Middle frontal gyrus (tissue), 1 donor: ENCODE results near the gene AFAP1L1.

Experiments
- DNase-seq: peaks from one replicate; pipeline ENCODE4 v3.0.0-alpha.2; 2015; ENCODE audit warnings: low spot score; ENCODE audit errors: extremely low spot score

Gene AFAP1L1

GRCh38 chr5:149271716-149272563 is at the start of gene AFAP1L1:
TSS of gene AFAP1L1 (plus strand) at chr5:149271859. CDS start at chr5:149271969, 110 bp downstream.
- no peak for DNase-seq

DNA sequence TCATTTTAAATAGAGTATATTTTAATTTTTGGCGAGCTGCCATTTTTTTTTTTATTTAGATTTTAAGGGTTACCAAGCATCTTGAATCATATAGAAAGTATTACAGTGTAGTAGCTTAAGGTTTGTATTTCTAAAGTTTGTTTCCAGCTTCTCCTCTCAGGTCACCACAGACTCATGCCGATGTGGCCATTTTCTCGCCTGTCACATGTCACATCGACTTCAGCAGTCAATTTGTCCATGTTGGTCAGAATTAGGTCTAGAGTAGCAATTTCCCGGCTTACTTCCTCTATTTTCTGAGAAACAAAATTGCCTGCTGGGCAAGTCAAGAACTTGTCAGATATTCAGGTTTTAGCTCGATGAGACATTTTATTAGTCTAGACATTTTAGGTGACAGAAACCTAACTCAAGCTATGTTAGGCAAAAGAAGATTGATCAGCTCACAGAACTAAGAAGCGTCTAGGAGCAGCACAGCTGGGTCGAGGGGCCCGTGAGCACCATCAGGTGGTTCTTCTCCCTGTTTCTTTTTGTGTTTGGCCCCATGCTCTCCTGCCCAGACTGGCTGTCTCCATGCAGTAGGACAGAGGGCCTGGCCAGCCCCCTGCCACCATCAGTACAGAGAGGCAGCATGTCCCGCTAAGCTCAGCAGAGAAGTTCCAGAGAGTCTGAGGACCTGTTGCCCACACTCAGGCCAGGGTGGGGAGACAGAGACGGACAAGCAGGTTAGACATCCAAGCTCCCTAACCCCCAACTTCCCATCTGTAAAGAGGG is 48.4 kb upstream of the AFAP1L1 start:
- no peak for DNase-seq

DNA sequence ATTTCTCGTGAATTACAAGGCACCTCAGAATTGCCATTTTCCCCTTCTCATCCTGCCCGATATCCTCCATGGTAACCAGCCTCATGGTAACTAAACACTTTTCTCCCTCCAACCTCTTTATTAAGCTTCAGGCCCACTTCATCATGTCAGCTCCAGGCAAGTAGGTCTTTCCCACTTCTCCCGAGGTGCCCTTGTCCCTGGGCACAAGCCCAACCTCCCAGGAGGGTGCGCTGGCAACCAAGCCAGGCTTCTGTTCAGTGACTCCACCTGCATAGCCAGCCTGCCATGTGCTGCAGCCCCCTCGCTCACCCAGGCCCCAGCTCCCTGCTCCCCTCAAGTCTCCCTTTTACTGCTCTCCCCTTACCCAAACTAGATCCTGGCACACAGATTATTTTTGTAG is 47.4 kb upstream of the AFAP1L1 start:
- DNase-seq: no peak

GRCh38 chr5:149227168-149227826 is 44.4 kb upstream of the AFAP1L1 start:
- DNase-seq: no peak

- peak; percentile 26 for DNase-seq
These were observed 42.9 kb upstream of the AFAP1L1 start for GRCh38 chr5:149228618-149229297.

DNA sequence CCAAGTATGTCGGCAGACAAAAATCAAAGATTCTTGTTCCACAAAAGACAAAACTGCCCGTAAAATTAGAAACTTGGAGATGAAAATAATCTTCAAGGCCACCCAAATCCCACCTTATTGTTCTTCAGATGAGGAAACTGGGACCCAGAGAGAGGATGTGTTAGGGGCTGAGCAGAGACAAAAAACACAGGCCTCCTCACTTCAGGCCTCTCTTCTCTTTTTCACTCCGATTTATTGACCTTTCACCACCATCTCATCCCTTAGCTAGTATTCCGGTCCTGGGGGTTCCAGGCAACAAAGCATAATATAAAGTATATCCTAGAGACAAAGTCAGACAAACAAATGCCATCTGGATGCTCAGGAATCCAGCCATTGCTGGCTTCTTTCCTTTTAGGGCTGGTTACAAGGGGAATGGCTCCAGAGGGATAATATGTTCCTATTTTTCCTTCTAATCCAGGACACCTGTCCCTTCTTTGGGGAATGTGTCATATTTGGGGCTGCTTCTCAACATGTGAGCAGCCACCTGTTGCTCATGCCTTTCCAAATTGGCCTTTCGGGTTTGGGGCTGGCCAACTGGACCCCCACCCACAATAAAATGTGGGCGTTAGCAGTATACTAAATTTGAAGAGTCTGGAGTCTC is 42.2 kb upstream of the AFAP1L1 start:
- DNase-seq: no peak

- DNase-seq: no peak
These were observed 35.8 kb upstream of the AFAP1L1 start for GRCh38 chr5:149235841-149236240.

- DNase-seq: no peak
These were observed 34.0 kb upstream of the AFAP1L1 start for GRCh38 chr5:149237662-149238061.

DNA sequence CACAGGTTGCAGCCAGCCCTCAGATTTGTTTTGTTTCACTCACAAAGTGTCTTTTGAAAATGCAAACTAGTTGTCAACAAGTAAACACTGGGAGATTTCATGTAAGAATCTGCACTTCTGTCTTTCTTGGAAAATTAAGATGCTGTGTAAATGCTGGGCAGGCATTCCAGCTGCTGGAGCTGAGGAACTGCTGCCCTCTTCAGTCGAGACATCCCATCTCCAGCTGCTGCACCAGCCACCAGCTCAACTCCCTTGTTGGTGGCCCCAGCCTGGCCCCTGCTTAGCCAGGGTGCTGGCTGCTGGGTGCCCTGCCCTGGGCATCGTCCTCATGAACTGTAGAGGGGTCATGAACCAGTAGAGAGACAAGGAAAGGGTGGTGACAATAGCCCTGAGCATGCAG is 33.1 kb upstream of the AFAP1L1 start:
- no peak for DNase-seq

GRCh38 chr5:149239917-149240316 is 31.7 kb upstream of the AFAP1L1 start:
- DNase-seq: no peak

DNA sequence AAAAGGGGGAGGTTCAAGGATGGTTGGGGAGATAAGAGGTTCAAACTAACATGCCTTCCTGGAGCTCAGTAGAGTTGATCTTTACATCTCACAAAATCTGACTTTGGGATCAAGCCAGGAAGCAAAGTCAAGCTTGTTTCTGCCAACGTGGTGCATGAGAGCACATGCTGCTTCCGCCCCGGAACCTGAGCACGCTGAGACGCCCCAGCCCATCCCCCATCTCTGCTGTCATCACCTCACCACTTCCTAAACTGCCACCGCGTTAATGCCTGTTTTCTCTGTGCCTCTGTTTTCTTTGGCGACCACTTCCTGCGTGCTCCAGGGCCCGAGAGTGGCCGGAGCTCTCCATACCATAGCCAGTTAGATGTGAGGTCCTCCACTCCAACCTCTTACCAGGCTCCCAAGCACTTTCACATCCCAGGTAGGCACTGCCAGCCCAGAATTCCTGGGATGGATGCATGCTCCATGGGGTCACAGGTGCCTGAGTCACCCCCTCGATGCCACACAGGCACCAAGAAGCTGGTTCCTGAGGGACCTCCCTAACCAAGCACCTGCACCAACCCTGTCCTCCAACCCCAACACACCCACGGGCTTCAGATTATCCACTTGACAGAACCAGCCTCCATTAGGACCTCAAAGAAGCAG is 31.2 kb upstream of the AFAP1L1 start:
- DNase-seq: no peak

- no peak for DNase-seq
These were observed 29.3 kb upstream of the AFAP1L1 start for GRCh38 chr5:149242339-149242738.

DNA sequence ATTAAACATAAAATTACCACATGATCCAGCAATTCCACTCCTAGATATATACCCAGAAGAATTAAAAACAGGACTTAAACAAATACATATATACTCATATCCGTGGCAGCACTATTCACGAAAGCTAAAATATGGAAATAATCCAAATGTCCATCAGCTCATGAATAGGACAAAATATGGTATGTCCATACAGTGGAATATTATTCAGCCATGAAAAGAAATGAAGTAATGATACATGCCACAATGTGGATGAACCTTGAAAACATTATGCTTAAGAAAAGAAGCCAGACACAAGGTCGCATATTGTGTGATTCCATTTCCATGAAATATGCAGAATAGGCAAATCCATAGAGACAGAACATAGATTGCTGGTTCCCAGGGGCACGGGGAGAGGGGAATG is 24.8 kb upstream of the AFAP1L1 start:
- no peak for DNase-seq

GRCh38 chr5:149247726-149248125 is 23.9 kb upstream of the AFAP1L1 start:
- no peak for DNase-seq

- DNase-seq: no peak
These were observed 20.1 kb upstream of the AFAP1L1 start for GRCh38 chr5:149251546-149251945.

DNA sequence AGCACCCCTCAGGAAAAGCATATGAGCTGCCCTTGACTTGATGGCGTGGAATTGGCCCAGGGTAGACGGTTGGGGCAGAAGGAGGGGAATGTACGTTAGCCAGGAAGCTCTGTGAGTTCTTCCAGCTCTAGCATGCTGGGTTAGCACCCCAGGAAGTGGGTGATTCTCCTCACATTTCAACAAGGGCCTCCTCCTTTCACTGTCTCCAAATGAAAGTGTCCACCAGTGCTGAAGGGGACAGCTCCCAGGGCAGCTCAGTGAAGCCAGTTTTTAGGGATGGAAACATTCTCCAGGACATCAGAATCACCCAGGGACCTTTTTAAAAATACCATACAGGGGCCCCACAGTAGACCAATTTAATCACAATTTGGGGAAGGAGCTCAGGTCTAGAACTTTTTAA is 17.2 kb upstream of the AFAP1L1 start:
- DNase-seq: no peak

GRCh38 chr5:149256451-149256850 is 15.2 kb upstream of the AFAP1L1 start:
- DNase-seq: no peak

DNA sequence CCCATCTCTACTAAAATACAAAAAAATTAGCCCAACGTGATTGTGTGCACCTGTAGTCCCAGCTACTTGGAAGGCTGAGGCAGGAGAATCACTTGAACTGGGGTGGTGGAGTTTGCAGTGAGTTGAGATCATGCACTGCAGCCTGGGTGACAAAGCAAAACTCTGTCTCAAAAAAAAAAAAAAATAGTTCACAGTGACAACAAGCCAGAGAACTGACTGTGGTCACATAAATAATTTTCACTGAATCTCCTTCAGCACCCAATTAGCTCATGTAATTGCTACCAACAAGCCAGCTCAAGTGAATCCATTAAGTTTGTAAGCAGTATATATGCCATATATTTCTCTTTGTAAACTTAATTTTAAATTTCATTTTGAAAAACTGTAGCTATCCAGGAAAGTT is 14.5 kb upstream of the AFAP1L1 start:
- no peak for DNase-seq

DNA sequence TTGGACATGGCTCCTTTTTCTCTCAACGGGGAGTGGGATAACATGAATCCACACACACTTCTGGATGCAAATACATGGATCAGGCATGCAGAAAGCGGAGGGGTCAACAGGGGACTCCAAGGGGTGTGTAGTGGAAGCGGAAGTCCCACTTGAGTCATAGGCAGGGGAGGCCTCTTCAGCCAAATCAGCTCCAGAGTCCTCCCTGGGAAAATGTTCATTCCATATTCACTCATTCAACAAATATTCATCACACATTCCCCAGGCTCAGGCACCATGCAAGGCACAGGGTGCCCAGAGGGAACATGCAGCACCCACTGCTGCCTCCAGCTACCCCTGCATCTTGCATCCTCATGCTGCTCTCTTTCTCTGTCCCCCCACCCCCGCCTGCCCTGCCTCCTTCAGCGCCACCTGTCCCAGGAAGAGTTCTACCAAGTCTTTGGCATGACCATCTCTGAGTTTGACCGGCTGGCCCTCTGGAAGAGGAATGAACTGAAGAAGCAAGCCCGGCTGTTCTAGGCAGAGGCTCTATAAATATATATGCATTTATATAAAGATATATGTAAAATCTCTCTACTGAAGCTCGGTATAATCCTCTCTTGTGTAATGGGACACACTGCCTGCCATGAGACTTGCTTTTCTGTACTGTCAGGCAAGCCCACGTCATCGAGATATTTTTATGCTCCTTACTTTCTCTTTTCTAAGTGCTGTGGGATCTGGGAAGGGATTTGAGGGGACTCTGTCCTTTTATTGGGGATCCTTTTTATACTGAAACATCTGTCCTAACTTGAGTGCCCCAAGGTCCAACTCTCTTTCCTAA is 13.6 kb upstream of the AFAP1L1 start:
- DNase-seq: no peak

GRCh38 chr5:149260761-149261160 is 10.9 kb upstream of the AFAP1L1 start:
- no peak for DNase-seq
